Measurements from ENCODE around the gene SLC2A5.
"Not testable (repeated sequence)": the region's sequence is repeated elsewhere in the genome, so short reads cannot be mapped to it uniquely, and the experiment has no call there.

The SLC2A5 gene

GRCh38 chr1:9038881-9039760, 30.3 kb downstream of the SLC2A5 start:
- Histone ChIP-seq H3K36me3 (peaks cover 27 to 98% (median 79%) of the 10 kb centered on the region in 11 experiments), H3K4me1 (peaks cover 15 to 36% (median 32%) of the 10 kb centered on the region in 10 experiments; a peak in 19 of 20 replicates), H3K27ac (no peak overlapping the region), H4K20me1 (peaks cover 0 to 47% (median 0%) of the 10 kb centered on the region in 11 experiments; a peak in 10 of 22 replicates), H3K4me3 (no peak overlapping the region), H3K9ac (no peak overlapping the region), H3K27me3 (no peaks in the 10 kb centered on the region), H3K9me3 (replicated peaks in 1 of 11) (peaks cover 18 to 24% (median 22%) of the 10 kb centered on the region in 11 experiments), H3K4me2 (no peak overlapping the region)
- no peak for TF ChIP-seq Cebpa-rat (IDR thresholded peaks at IDR 0.05)

- peaks cover 19 to 33% (median 29%) of the 10 kb centered on the region in 11 experiments for H3K9me3 ChIP-seq (replicated peaks in 1 of 11)
- no peak for TF ChIP-seq Cebpa-rat (IDR thresholded peaks at IDR 0.05)
- H3K4me3 ChIP-seq, result no peak overlapping the region
- H3K36me3 ChIP-seq, result peaks cover 27 to 90% (median 75%) of the 10 kb centered on the region in 11 experiments
- H3K27ac ChIP-seq, result no peak overlapping the region
- H3K4me1 ChIP-seq, result peaks cover 15 to 35% (median 30%) of the 10 kb centered on the region in 10 experiments; a peak in 19 of 20 replicates
- H3K27me3 ChIP-seq, result no peaks in the 10 kb centered on the region
- peaks cover 0 to 47% (median 0%) of the 10 kb centered on the region in 11 experiments; a peak in 10 of 22 replicates for H4K20me1 ChIP-seq
- no peak overlapping the region for H3K9ac ChIP-seq
- peak overlapping the region in 4 of 11 experiments; percentile 33 to 61 (median 57); a peak in 5 of 22 replicates for H3K4me2 ChIP-seq
Observed at GRCh38 chr1:9038338-9038650, 31.1 kb downstream of the SLC2A5 start.

GRCh38 chr1:9037476-9038337, 31.7 kb downstream of the SLC2A5 start:
- Histone ChIP-seq H4K20me1 (peaks cover 0 to 47% (median 0%) of the 10 kb centered on the region in 11 experiments; a peak in 9 of 22 replicates), H3K9me3 (replicated peaks in 1 of 11) (peaks cover 20 to 38% (median 34%) of the 10 kb centered on the region in 11 experiments), H3K4me2 (peak overlapping the region; percentile 25 to 82 (median 60); a peak in 20 of 22 replicates), H3K27ac (no peak overlapping the region), H3K4me1 (peaks cover 15 to 31% (median 26%) of the 10 kb centered on the region in 10 experiments; a peak in 19 of 20 replicates), H3K9ac (peak overlapping the region in 3 of 11 experiments; percentile 5 to 16 (median 6); a peak in 1 of 22 replicates), H3K27me3 (no peaks in the 10 kb centered on the region), H3K36me3 (peaks cover 27 to 84% (median 69%) of the 10 kb centered on the region in 11 experiments), H3K4me3 (no peak overlapping the region)
- no peak for TF ChIP-seq Cebpa-rat (IDR thresholded peaks at IDR 0.05)

DNA sequence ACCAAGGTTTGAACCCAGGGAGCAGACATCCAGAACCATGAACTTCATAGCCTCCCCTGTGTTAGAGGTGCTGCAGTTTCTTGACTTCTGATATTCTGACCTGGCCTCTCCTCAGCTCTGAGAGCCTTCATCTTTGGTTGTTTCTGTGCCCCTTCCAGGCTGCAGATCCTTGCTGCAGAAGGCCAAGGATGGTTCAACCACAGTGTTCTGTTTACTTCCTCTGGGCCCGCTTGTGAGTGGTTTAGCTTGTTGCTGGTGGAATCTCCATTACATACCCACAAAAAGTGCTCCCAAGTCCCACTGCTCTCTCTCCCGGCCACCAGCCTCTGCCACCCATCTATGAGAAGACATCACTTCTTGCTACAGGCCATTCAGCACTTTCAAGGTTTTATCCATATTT, 34.2 kb downstream of the SLC2A5 start:
- H3K4me1 ChIP-seq, result peaks cover 15 to 31% (median 26%) of the 10 kb centered on the region in 10 experiments; a peak in 19 of 20 replicates
- TF ChIP-seq Cebpa-rat (IDR thresholded peaks at IDR 0.05), result no peak
- H3K4me3 ChIP-seq, result peak overlapping the region in 1 of 10 experiments; percentile 8; a peak in 2 of 20 replicates
- H3K36me3 ChIP-seq, result peaks cover 19 to 61% (median 56%) of the 10 kb centered on the region in 11 experiments
- no peaks in the 10 kb centered on the region; a peak in 1 of 22 replicates for H3K27me3 ChIP-seq
- no peak overlapping the region for H3K27ac ChIP-seq
- no peak overlapping the region for H3K4me2 ChIP-seq
- peaks cover 41 to 62% (median 58%) of the 10 kb centered on the region in 11 experiments for H3K9me3 ChIP-seq (replicated peaks in 1 of 11)
- H4K20me1 ChIP-seq, result peaks cover 0 to 26% (median 0%) of the 10 kb centered on the region in 11 experiments; a peak in 9 of 22 replicates
- no peak overlapping the region for H3K9ac ChIP-seq

- H3K9ac ChIP-seq, result no peak overlapping the region
- H3K4me1 ChIP-seq, result peaks cover 15 to 26% (median 24%) of the 10 kb centered on the region in 10 experiments; a peak in 19 of 20 replicates
- no peaks in the 10 kb centered on the region; a peak in 1 of 22 replicates for H3K27me3 ChIP-seq
- peaks cover 48 to 78% (median 68%) of the 10 kb centered on the region in 11 experiments for H3K9me3 ChIP-seq (replicated peaks in 1 of 11)
- H3K27ac ChIP-seq, result no peak overlapping the region
- TF ChIP-seq Cebpa-rat (IDR thresholded peaks at IDR 0.05), result no peak
- H3K4me2 ChIP-seq, result no peak overlapping the region
- H3K36me3 ChIP-seq, result peaks cover 7 to 43% (median 37%) of the 10 kb centered on the region in 11 experiments; a peak in 21 of 22 replicates
- H3K4me3 ChIP-seq, result no peak overlapping the region
- H4K20me1 ChIP-seq, result peaks cover 0 to 15% (median 0%) of the 10 kb centered on the region in 11 experiments; a peak in 7 of 22 replicates
Observed at GRCh38 chr1:9033363-9033762, 36.1 kb downstream of the SLC2A5 start.

GRCh38 chr1:9031484-9032259, 37.8 kb downstream of the SLC2A5 start:
- H3K9me3 ChIP-seq (replicated peaks in 1 of 11), result peaks cover 48 to 80% (median 68%) of the 10 kb centered on the region in 11 experiments
- TF ChIP-seq Cebpa-rat (IDR thresholded peaks at IDR 0.05), result no peak
- peak overlapping the region in 2 of 10 experiments; percentile 24; a peak in 2 of 20 replicates for H3K4me3 ChIP-seq

GRCh38 chr1:9031077-9031476, 38.4 kb downstream of the SLC2A5 start:
- H4K20me1 ChIP-seq, H3K9ac ChIP-seq, H3K27me3 ChIP-seq, H3K4me2 ChIP-seq, H3K27ac ChIP-seq, H3K4me1 ChIP-seq: not testable (repeated sequence)
- peaks cover 48 to 76% (median 65%) of the 10 kb centered on the region in 11 experiments for H3K9me3 ChIP-seq (replicated peaks in 1 of 11)
- peaks cover 5 to 25% (median 16%) of the 10 kb centered on the region in 11 experiments; a peak in 21 of 22 replicates for H3K36me3 ChIP-seq
- peak overlapping the region in 2 of 10 experiments; percentile 24; a peak in 2 of 20 replicates for H3K4me3 ChIP-seq

More at GRCh38 chr1:9031484-9032259, 37.8 kb downstream of the SLC2A5 start:
- Histone ChIP-seq H3K4me2 (no peak overlapping the region), H3K27ac (no peak overlapping the region), H3K4me1 (peaks cover 6 to 9% (median 7%) of the 10 kb centered on the region in 10 experiments; a peak in 17 of 20 replicates), H3K27me3 (no peaks in the 10 kb centered on the region; a peak in 1 of 22 replicates), H3K36me3 (peaks cover 5 to 27% (median 22%) of the 10 kb centered on the region in 11 experiments; a peak in 21 of 22 replicates), H3K9ac (no peak overlapping the region), H4K20me1 (no peaks in the 10 kb centered on the region)
